ENCODE measurements around the gene LONP2. TPM values are rescaled to one million over a fixed set of nuclear protein-coding genes. Genes with fewer than 3 reads are reported as not detected.
A peak's percentile ranks its signal among the peaks of the same experiment; 100 is the strongest.

Gene LONP2
- total and polyA plus RNA-seq, 2 of the 13 experiments (the other 11 are each of a cell fraction or from before 2014, with no cell fraction given): 39.2 to 63.3 TPM

DNA sequence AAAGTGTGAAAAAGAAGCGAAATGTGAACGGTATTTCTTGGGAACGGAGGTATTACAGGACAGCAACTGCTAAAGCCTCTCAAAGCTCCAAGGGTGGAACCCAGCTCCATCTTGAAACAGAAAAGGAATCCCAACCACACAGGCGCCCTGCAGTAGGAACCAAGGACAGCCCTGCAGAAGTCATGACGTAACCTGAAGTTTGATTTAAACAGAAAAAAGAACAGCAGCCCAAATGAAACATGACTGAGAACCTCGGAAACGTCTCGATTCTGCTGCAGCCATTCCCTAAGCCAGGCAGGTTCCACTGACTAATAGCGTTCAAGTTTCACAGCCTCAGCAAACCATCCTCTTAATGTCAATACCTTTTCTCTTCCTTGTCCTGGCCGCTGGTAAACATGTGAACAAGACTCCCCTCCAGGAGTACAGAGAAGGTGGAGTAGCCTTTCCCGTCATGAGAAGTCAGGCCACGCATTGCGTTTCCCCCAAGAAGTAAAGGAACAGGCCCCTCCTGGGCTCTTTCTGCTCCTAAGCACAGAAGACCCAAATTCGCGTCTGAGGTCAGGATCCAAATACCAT is 121.0 kb downstream of the LONP2 start (continued):
- TF ChIP-seq ZNF350 (CRISPR knock-in tag; IDR thresholded peaks at IDR 0.05; ENCODE audit: borderline replicate concordance, low read depth) (no peak), DMTF1 (CRISPR knock-in tag; IDR thresholded peaks at IDR 0.05) (no peak), ZNF576 (CRISPR knock-in tag; IDR thresholded peaks at IDR 0.05) (no peak), NCOA1 (CRISPR knock-in tag; IDR thresholded peaks at IDR 0.05) (0 out of 2 replicates have a peak, but pooled peaks have one; percentile 45), ZNF34 (CRISPR knock-in tag; IDR thresholded peaks at IDR 0.05; ENCODE audit: borderline replicate concordance) (no peak), ZNF616 (CRISPR knock-in tag; IDR thresholded peaks at IDR 0.05; ENCODE audit: low read depth) (no peak), CEBPB (IDR thresholded peaks at IDR 0.05; ENCODE audit: borderline replicate concordance, low read depth, low read length) (no peak), ETV5 (CRISPR knock-in tag; IDR thresholded peaks at IDR 0.05; ENCODE audit: borderline replicate concordance) (no peak), NR2F6 (IDR thresholded peaks at IDR 0.05) (no peak), NR2F6 (CRISPR knock-in tag; IDR thresholded peaks at IDR 0.05) (no peak), FOXM1 (CRISPR knock-in tag; IDR thresholded peaks at IDR 0.05) (no peak), SATB2 (CRISPR knock-in tag; IDR thresholded peaks at IDR 0.05) (peak; percentile 28; the same call in 1 of the 2 replicates), CREB1 (IDR thresholded peaks at IDR 0.05) (peak; percentile 56; the same call in 1 of the 2 replicates), CREB1 (CRISPR knock-in tag; IDR thresholded peaks at IDR 0.05) (no peak), SNRNP70 (IDR thresholded peaks at IDR 0.05; ENCODE audit: low read depth, low read length) (no peak), HMG20A (CRISPR knock-in tag; IDR thresholded peaks at IDR 0.05; ENCODE audit: borderline replicate concordance) (no peak), MEIS2 (CRISPR knock-in tag; IDR thresholded peaks at IDR 0.05) (no peak), ZBTB38 (CRISPR knock-in tag; IDR thresholded peaks at IDR 0.05) (no peak), ZNF17 (CRISPR knock-in tag; IDR thresholded peaks at IDR 0.05) (no peak), HNRNPL (IDR thresholded peaks at IDR 0.05; ENCODE audit: low read depth, low read length) (no peak), ZNF333 (CRISPR knock-in tag; IDR thresholded peaks at IDR 0.05; ENCODE audit: borderline replicate concordance) (no peak), ZNF772 (CRISPR knock-in tag; IDR thresholded peaks at IDR 0.05) (no peak), MAFG (CRISPR knock-in tag; IDR thresholded peaks at IDR 0.05) (no peak), FIP1L1 (IDR thresholded peaks at IDR 0.05; ENCODE audit: borderline replicate concordance, insufficient read depth, low read depth, low read length) (no peak), HDAC1 (CRISPR knock-in tag; IDR thresholded peaks at IDR 0.05) (peak; percentile 36; the same call in 1 of the 2 replicates), RBAK (CRISPR knock-in tag; IDR thresholded peaks at IDR 0.05) (no peak; the same call in 1 of the 2 replicates), ZNF3 (CRISPR knock-in tag; IDR thresholded peaks at IDR 0.05) (no peak), PCBP1 (IDR thresholded peaks at IDR 0.05; ENCODE audit: borderline replicate concordance, low read depth, low read length) (no peak), SOX6 (IDR thresholded peaks at IDR 0.05) (no peak), SOX6 (CRISPR knock-in tag; IDR thresholded peaks at IDR 0.05) (no peak), MZF1 (CRISPR knock-in tag; IDR thresholded peaks at IDR 0.05; ENCODE audit: borderline replicate concordance) (no peak)
- TF ChIP-seq, protein P1, sequence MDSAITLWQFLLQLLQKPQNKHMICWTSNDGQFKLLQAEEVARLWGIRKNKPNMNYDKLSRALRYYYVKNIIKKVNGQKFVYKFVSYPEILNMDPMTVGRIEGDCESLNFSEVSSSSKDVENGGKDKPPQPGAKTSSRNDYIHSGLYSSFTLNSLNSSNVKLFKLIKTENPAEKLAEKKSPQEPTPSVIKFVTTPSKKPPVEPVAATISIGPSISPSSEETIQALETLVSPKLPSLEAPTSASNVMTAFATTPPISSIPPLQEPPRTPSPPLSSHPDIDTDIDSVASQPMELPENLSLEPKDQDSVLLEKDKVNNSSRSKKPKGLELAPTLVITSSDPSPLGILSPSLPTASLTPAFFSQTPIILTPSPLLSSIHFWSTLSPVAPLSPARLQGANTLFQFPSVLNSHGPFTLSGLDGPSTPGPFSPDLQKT (CRISPR knock-in tag; IDR thresholded peaks at IDR 0.05; ENCODE audit: borderline replicate concordance): no peak
